ENCODE results near the gene NRBP1. TPM values are rescaled to one million over a fixed set of nuclear protein-coding genes. Genes with fewer than 3 reads are reported as not detected.

Gene NRBP1
- total RNA-seq, 1 donor from 2014 or later: 117 TPM

DNA sequence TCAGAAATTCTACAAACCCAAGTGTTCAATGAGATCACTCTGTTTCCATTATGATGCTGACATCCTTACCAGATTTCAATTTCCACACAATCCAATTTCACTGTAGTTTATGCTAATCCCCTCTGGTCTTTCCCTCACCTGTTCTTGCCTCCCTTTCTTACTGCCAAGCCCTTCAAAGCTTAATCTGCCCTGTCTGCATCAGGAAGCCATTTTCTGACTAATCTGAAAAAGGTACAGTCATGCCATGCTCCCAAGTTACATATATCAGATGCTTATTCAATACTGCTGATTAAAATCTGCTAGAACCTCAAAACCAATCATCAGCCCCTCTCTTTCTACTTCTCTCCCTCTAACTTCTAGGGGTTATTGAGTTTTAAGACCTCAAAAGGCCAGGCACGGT, 22.7 kb downstream of the NRBP1 start:
- H3K4me1 Mint-ChIP-seq (ENCODE audit: unreplicated experiment): peaks cover 3% of the 10 kb centered on the region
- peaks cover 2% of the 10 kb centered on the region for H3K27me3 Mint-ChIP-seq (ENCODE audit: unreplicated experiment)
- no peaks in the 10 kb centered on the region for H3K9me3 Mint-ChIP-seq (ENCODE audit: unreplicated experiment)
- peaks cover 46% of the 10 kb centered on the region for H3K36me3 Mint-ChIP-seq (ENCODE audit: low read depth, unreplicated experiment)
- no peak overlapping the region for H3K27ac Mint-ChIP-seq (ENCODE audit: unreplicated experiment)
- H3K4me3 Mint-ChIP-seq (ENCODE audit: unreplicated experiment): no peak overlapping the region
- DNase-seq (ENCODE audit: low spot score): no peak
- TF ChIP-seq, protein P1, sequence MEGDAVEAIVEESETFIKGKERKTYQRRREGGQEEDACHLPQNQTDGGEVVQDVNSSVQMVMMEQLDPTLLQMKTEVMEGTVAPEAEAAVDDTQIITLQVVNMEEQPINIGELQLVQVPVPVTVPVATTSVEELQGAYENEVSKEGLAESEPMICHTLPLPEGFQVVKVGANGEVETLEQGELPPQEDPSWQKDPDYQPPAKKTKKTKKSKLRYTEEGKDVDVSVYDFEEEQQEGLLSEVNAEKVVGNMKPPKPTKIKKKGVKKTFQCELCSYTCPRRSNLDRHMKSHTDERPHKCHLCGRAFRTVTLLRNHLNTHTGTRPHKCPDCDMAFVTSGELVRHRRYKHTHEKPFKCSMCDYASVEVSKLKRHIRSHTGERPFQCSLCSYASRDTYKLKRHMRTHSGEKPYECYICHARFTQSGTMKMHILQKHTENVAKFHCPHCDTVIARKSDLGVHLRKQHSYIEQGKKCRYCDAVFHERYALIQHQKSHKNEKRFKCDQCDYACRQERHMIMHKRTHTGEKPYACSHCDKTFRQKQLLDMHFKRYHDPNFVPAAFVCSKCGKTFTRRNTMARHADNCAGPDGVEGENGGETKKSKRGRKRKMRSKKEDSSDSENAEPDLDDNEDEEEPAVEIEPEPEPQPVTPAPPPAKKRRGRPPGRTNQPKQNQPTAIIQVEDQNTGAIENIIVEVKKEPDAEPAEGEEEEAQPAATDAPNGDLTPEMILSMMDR (IDR thresholded peaks at IDR 0.05; ENCODE audit: unreplicated experiment): no peak

DNA sequence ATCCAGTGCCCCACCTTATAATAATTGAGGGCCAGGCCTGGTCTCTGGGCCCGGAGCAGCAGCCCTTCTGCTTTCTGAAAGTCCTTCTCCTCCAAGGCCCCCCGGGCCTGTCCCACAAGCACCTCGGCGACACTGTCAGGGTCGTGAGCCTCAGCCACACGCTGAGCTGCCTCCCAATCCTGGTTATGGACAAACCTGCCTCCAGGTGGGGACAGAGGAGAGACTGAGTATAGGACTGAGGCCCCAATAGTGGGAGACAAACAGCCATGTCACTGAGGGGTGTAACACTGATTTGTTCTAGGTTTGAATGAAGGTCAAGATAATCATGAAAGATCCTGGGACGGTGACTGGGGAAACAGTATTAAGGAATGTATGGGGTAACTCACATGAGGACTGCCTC, 25.5 kb downstream of the NRBP1 start:
- H3K4me3 Mint-ChIP-seq (ENCODE audit: unreplicated experiment): no peak overlapping the region
- DNase-seq (ENCODE audit: low spot score): no peak
- H3K36me3 Mint-ChIP-seq (ENCODE audit: low read depth, unreplicated experiment): peaks cover 38% of the 10 kb centered on the region
- no peaks in the 10 kb centered on the region for H3K9me3 Mint-ChIP-seq (ENCODE audit: unreplicated experiment)
- TF ChIP-seq, protein P1 (IDR thresholded peaks at IDR 0.05; ENCODE audit: unreplicated experiment): no peak
- H3K27me3 Mint-ChIP-seq (ENCODE audit: unreplicated experiment): peaks cover 2% of the 10 kb centered on the region
- H3K27ac Mint-ChIP-seq (ENCODE audit: unreplicated experiment): no peak overlapping the region
- H3K4me1 Mint-ChIP-seq (ENCODE audit: unreplicated experiment): peaks cover 3% of the 10 kb centered on the region

DNA sequence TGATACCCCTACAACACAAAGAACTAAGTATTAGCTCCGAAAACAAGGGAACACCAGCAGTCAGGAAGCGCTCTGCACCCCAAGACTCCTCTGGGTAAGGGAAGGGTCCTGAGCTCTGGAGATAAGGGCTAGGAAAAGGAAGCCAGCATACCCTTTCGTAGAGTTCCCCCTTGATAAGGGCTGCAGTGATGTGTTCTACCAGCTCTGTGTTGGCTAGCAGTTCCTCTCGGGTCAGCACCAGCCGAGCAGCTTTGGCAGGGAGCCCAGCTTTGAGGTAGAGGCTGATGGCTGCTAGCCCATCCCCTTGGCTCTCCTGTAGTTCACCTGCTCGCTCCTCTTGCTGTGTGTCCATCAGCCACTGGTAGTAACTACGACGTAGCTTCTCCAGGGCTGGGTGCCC, 32.7 kb downstream of the NRBP1 start:
- TF ChIP-seq, protein P1 (IDR thresholded peaks at IDR 0.05; ENCODE audit: unreplicated experiment): no peak
- Mint-ChIP-seq H3K9me3 (ENCODE audit: unreplicated experiment) (no peaks in the 10 kb centered on the region), H3K27ac (ENCODE audit: unreplicated experiment) (no peak overlapping the region), H3K4me1 (ENCODE audit: unreplicated experiment) (peaks cover 8% of the 10 kb centered on the region), H3K36me3 (ENCODE audit: low read depth, unreplicated experiment) (peaks cover 19% of the 10 kb centered on the region), H3K27me3 (ENCODE audit: unreplicated experiment) (peaks cover 3% of the 10 kb centered on the region), H3K4me3 (ENCODE audit: unreplicated experiment) (no peak overlapping the region)
- DNase-seq (ENCODE audit: low spot score): no peak

DNA sequence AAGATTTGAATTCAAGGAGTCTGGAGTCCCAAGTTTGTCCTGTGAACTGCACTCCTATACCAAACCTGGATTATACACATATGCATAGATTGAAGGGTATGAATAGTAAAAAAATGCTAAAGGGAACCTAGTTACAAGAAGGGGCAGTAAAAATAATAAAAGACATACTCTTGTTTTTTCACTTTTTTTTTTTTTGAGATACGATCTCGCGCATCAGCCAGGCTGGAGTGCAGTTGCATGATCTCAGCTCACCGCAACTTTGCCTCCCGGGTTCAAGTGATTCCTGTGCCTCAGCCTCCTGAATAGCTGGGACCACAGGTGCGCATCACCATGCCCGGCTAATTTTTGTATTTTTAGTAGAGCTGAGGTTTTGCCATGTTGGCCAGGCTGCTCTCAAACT, 36.0 kb downstream of the NRBP1 start:
- H3K27ac Mint-ChIP-seq (ENCODE audit: unreplicated experiment): no peak overlapping the region
- TF ChIP-seq, protein P1 (IDR thresholded peaks at IDR 0.05; ENCODE audit: unreplicated experiment): no peak
- no peaks in the 10 kb centered on the region for H3K9me3 Mint-ChIP-seq (ENCODE audit: unreplicated experiment)
- H3K4me3 Mint-ChIP-seq (ENCODE audit: unreplicated experiment): no peak overlapping the region
- peaks cover 7% of the 10 kb centered on the region for H3K36me3 Mint-ChIP-seq (ENCODE audit: low read depth, unreplicated experiment)
- peaks cover 4% of the 10 kb centered on the region for H3K4me1 Mint-ChIP-seq (ENCODE audit: unreplicated experiment)
- no peak for DNase-seq (ENCODE audit: low spot score)
- H3K27me3 Mint-ChIP-seq (ENCODE audit: unreplicated experiment): peaks cover 3% of the 10 kb centered on the region

DNA sequence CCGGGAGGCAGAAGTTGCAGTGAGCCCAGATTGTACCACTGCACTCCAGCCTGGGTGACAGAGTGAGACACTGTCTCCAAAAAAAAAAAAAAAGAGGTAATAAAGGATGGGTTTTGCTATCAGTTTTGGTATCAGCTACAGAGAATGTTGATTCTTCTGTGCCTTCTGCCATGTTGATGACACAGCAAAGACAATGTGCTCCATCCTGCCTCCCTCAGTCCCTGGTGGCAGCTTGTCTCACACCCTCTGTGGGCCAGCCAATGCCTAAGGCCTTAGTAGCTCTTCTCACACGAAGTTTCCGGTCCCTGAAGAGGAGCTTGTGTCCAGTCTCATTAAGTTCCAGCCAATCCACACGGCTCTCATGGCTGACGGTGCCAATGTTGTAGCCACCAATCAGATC, 43.5 kb downstream of the NRBP1 start:
- no peak for DNase-seq (ENCODE audit: low spot score)
- Mint-ChIP-seq H3K27me3 (ENCODE audit: unreplicated experiment) (no peaks in the 10 kb centered on the region), H3K36me3 (ENCODE audit: low read depth, unreplicated experiment) (peaks cover 18% of the 10 kb centered on the region), H3K27ac (ENCODE audit: unreplicated experiment) (no peak overlapping the region), H3K4me1 (ENCODE audit: unreplicated experiment) (no peaks in the 10 kb centered on the region), H3K4me3 (ENCODE audit: unreplicated experiment) (no peak overlapping the region), H3K9me3 (ENCODE audit: unreplicated experiment) (no peaks in the 10 kb centered on the region)
- TF ChIP-seq, protein P1 (IDR thresholded peaks at IDR 0.05; ENCODE audit: unreplicated experiment): no peak
